MCF 10A (cell line): ENCODE results near the gene CYP4V2. TPM values are rescaled to one million over a fixed set of nuclear protein-coding genes. Genes with fewer than 3 reads are reported as not detected.
"Not testable (repeated sequence)": the region's sequence is repeated elsewhere in the genome, so short reads cannot be mapped to it uniquely, and the experiment has no call there.

Source experiments
- BruUV-seq: library from RNA; stranded (reverse); fragments of 400-500 nt; replicated peaks from 2 replicates; lab custom pipeline; 2021; lab: Mats Ljungman, UMichigan
- CTCF ChIA-PET: fragments of 300-600 bp; sonication (Branson Sonifier 250); formaldehyde crosslinking; extraction: SDS; loops from one replicate; lab custom pipeline; 2021; ENCODE audit warnings: antibody characterized with exemption, inconsistent platforms; lab: Yijun Ruan, JAX
- POLR2A ChIA-PET: fragments of 300-600, 350-650 bp; sonication (Branson Sonifier 250); formaldehyde crosslinking; extraction: SDS; loops from one replicate; lab custom pipeline; 2020; ENCODE audit warnings: antibody characterized with exemption, inconsistent platforms; lab: Yijun Ruan, JAX
- DNase-seq: peaks from one replicate; pipeline ENCODE4 v3.0.0-alpha.2; 2018; ENCODE audit not compliant: unreplicated experiment
- H3K27ac Mint-ChIP-seq: one replicate; pipeline ENCODE4 v1.8.0; 2022; ENCODE audit warnings: mild to moderate bottlenecking, low read depth, mixed read lengths; ENCODE audit not compliant: unreplicated experiment
- H3K27me3 Mint-ChIP-seq: one replicate; pipeline ENCODE4 v1.8.0; 2022; ENCODE audit warnings: mixed read lengths; ENCODE audit not compliant: insufficient read depth, unreplicated experiment
- H3K36me3 Mint-ChIP-seq: one replicate; pipeline ENCODE4 v1.8.0; 2022; ENCODE audit warnings: mild to moderate bottlenecking, moderate library complexity, mixed read lengths; ENCODE audit not compliant: insufficient read depth, unreplicated experiment
- H3K4me1 Mint-ChIP-seq: one replicate; pipeline ENCODE4 v1.8.0; 2022; ENCODE audit warnings: mixed read lengths; ENCODE audit not compliant: insufficient read depth, unreplicated experiment
- H3K4me3 Mint-ChIP-seq: one replicate; pipeline ENCODE4 v1.8.0; 2022; ENCODE audit warnings: mild to moderate bottlenecking, moderate library complexity, mixed read lengths; ENCODE audit not compliant: unreplicated experiment
- H3K9me3 Mint-ChIP-seq: one replicate; pipeline ENCODE4 v1.8.0; 2022; ENCODE audit warnings: mixed read lengths; ENCODE audit not compliant: unreplicated experiment
- intact Hi-C: fragments of 100-400 bp; cut with micrococcal nuclease; formaldehyde crosslinking; loops from 2 replicates; pipeline ENCODE4 v1.14.1; 2022
- total RNA-seq: library from RNA; stranded (reverse); gene quantifications from 2 replicates; pipeline ENCODE4 v1.2.3, GENCODE V29; 2022
- TF ChIP-seq, protein P1 (sequence below): fragments of 200-600 bp; IDR thresholded peaks from one replicate; pipeline ENCODE4 v1.8.0; 2022; ENCODE audit warnings: antibody characterized with exemption, mild to moderate bottlenecking; ENCODE audit not compliant: unreplicated experiment

Gene CYP4V2
- total RNA-seq, 1 experiment from 2014 or later = 22.1 TPM

DNA sequence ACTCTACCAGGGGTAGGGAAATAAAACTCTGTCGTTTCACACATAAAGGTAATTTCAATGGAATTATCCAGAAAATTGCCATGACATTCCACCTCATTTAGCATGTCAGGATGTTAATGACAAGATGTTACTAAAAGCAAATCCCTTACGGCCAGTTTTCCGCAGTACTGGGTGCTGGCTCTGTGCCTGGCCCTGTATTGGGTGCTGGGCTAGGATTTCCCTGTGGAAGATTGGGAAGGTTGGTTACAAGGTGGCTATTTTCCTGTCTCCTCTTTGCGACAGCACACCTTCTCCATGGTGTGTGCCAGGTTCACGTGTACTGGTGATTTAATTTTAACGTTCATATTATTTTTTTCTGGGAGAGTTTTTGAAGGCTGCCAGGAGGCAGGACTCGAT lies 49.1 kb downstream of the CYP4V2 start:
- Mint-ChIP-seq H3K4me3 (no peak overlapping the region), H3K27ac (no peak overlapping the region), H3K9me3 (no peaks in the 10 kb centered on the region), H3K4me1 (no peaks in the 10 kb centered on the region), H3K36me3 (no peaks in the 10 kb centered on the region), H3K27me3 (no peaks in the 10 kb centered on the region)
- ChIA-PET POLR2A (no interaction called here), CTCF (no interaction called here)
- intact Hi-C loops = no loop called here
- no peak for DNase-seq
- TF ChIP-seq, protein P1, sequence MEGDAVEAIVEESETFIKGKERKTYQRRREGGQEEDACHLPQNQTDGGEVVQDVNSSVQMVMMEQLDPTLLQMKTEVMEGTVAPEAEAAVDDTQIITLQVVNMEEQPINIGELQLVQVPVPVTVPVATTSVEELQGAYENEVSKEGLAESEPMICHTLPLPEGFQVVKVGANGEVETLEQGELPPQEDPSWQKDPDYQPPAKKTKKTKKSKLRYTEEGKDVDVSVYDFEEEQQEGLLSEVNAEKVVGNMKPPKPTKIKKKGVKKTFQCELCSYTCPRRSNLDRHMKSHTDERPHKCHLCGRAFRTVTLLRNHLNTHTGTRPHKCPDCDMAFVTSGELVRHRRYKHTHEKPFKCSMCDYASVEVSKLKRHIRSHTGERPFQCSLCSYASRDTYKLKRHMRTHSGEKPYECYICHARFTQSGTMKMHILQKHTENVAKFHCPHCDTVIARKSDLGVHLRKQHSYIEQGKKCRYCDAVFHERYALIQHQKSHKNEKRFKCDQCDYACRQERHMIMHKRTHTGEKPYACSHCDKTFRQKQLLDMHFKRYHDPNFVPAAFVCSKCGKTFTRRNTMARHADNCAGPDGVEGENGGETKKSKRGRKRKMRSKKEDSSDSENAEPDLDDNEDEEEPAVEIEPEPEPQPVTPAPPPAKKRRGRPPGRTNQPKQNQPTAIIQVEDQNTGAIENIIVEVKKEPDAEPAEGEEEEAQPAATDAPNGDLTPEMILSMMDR = no peak
- BruUV-seq = no TSS peak

DNA sequence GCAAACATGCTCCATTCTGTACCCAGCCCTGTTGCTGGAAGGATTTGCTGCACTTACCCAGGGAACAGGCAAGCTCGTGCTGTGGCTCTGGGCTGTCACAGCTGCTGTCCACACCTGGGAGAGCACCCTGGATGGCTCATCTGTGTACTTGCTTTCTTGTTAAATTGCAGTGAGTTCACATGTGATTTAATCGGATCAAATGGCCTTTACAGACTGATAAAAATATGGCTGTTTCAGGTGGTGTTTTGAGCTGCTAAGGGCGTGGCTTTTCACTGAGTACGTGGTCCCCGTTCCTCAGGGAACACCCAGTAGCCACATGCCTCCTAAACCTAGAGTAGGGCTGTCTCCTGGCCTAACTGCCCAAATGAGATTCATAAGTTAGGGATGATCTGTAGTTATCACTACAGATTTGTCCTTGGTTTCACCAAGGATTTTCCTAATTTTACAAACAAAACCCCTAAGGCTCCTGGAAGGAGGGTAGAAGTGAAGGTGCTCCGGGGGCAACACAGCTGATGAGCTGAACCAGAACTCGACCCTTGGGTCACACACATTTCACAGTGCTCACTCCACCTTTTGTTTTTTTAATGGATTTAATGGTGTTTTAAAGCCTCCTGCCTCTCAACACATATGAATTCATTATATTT lies 49.6 kb downstream of the CYP4V2 start:
- CTCF ChIA-PET = no interaction called here
- H3K27ac Mint-ChIP-seq = no peak overlapping the region

DNA sequence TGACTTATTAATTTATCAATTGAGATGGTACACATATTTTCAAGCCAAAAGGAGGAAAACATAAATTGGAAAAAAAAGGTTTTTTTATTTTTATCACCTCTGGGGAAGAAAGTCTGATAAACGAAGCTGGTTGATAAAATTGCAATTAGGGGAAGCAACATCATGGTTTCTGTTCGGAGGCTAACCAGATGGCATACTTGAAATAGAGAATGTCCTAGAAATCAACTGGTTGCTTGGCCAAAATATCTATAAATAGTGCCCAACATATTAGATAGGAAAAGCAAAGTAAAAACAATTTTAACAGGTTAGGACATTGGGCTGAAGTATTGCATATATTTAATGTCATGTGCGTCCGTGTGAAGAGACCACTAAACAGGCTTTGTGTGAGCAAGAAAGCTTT lies 50.2 kb downstream of the CYP4V2 start:
- Mint-ChIP-seq H3K27me3 (no peaks in the 10 kb centered on the region), H3K27ac (no peak overlapping the region), H3K36me3 (peaks cover 6% of the 10 kb centered on the region), H3K9me3 (no peaks in the 10 kb centered on the region), H3K4me1 (no peaks in the 10 kb centered on the region), H3K4me3 (no peak overlapping the region)
- intact Hi-C loops = no loop called here
- no TSS peak for BruUV-seq
- CTCF ChIA-PET = no interaction called here
- TF ChIP-seq, protein P1 = no peak
- POLR2A ChIA-PET = no interaction called here
- DNase-seq = no peak

More for the DNA sequence above, 49.6 kb downstream of the CYP4V2 start:
- Mint-ChIP-seq H3K9me3 (no peaks in the 10 kb centered on the region), H3K36me3 (no peaks in the 10 kb centered on the region), H3K4me3 (no peak overlapping the region), H3K4me1 (no peaks in the 10 kb centered on the region), H3K27me3 (no peaks in the 10 kb centered on the region)
- DNase-seq = no peak
- no TSS peak for BruUV-seq
- POLR2A ChIA-PET = no interaction called here
- intact Hi-C loops = no loop called here
- TF ChIP-seq, protein P1 = no peak

DNA sequence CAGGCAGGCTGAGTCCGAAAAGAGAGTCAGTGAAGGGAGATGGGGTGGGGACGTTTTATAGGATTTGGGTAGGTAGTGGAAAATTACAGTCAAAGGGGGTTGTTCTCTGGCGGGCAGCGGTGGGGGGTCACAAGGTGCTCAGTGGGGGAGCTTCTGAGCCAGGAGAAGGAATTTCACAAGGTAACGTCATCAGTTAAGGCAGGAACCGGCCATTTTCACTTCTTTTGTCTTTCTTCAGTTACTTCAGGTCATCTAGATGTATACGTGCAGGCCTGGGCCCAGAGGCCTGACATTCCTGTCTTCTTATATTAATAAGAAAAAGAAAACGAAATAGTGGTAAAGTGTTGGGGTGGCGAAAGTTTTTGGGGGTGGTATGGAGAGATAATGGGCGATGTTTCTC lies 50.7 kb downstream of the CYP4V2 start:
- H3K9me3 Mint-ChIP-seq, H3K4me3 Mint-ChIP-seq, DNase-seq, BruUV-seq, H3K36me3 Mint-ChIP-seq, H3K4me1 Mint-ChIP-seq, POLR2A ChIA-PET, intact Hi-C loops, CTCF ChIA-PET, H3K27ac Mint-ChIP-seq, H3K27me3 Mint-ChIP-seq: not testable (repeated sequence)
